ENCODE results near the gene BAX.

BAX gene

DNA sequence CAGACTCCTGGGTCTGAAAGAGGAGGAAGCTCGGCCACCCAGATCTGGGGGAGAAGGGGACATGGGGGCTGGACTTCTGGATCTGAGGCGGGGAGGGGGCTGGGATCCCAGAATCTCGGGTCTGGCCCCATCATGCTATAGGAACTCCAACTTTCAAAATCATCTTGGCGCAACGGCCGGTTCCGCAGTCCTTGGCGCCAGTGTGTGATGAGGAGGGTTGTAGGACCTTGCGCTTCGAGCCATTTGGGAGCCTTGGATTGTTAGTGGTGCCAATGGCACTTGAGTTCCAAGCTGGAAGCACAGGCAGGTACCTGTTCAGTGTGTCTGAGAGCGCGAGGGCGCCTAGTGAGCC, 39.3 kb downstream of the BAX start:
- no peak for DNase-seq

DNA sequence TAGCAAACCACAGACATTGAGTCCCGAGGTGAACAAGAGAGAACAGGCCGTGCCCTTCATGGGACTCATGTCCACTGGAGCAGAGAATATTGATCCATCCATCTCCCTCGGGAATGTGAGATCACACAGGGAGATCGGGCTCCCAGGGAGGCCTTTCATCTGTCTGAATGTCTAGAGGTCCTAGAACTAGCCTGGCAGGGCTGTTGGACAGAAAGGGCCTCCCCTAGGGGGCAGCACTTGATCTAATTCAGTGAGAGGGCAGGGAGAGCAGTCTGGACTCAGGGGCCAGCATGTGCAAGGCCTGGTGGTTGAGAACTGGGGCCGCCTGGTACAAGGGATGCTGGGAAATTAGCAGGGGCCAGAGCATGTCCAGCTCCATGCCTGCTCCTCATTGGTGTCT, 43.3 kb downstream of the BAX start:
- in situ Hi-C loops (cut with HindIII; ENCODE audit: low pct_ligation_motif_present, low sequenced_read_pairs), result no loop called here
- H3K4me3 ChIP-seq (ENCODE audit: low read depth, low read length), result no peak overlapping the region
- peak; percentile 66 for DNase-seq
- no peak overlapping the region for H3K27ac ChIP-seq
- peaks cover 14% of the 10 kb centered on the region for H3K36me3 ChIP-seq (replicated peaks)
- H3K27me3 ChIP-seq (replicated peaks), result no peaks in the 10 kb centered on the region
- TF ChIP-seq, protein P1, sequence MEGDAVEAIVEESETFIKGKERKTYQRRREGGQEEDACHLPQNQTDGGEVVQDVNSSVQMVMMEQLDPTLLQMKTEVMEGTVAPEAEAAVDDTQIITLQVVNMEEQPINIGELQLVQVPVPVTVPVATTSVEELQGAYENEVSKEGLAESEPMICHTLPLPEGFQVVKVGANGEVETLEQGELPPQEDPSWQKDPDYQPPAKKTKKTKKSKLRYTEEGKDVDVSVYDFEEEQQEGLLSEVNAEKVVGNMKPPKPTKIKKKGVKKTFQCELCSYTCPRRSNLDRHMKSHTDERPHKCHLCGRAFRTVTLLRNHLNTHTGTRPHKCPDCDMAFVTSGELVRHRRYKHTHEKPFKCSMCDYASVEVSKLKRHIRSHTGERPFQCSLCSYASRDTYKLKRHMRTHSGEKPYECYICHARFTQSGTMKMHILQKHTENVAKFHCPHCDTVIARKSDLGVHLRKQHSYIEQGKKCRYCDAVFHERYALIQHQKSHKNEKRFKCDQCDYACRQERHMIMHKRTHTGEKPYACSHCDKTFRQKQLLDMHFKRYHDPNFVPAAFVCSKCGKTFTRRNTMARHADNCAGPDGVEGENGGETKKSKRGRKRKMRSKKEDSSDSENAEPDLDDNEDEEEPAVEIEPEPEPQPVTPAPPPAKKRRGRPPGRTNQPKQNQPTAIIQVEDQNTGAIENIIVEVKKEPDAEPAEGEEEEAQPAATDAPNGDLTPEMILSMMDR (IDR thresholded peaks at IDR 0.05; ENCODE audit: low read depth, low read length, missing control alignments), result peak; percentile 80

More for the DNA sequence above, 39.3 kb downstream of the BAX start:
- Histone ChIP-seq H3K4me3 (ENCODE audit: low read depth, low read length) (peak overlapping the region; percentile 86), H3K36me3 (replicated peaks) (peaks cover 8% of the 10 kb centered on the region), H3K27ac (peak overlapping the region; percentile 66), H3K27me3 (replicated peaks) (no peaks in the 10 kb centered on the region)
- TF ChIP-seq, protein P1 (IDR thresholded peaks at IDR 0.05; ENCODE audit: low read depth, low read length, missing control alignments), result no peak
- in situ Hi-C loops (cut with HindIII; ENCODE audit: low pct_ligation_motif_present, low sequenced_read_pairs), result no loop called here

DNA sequence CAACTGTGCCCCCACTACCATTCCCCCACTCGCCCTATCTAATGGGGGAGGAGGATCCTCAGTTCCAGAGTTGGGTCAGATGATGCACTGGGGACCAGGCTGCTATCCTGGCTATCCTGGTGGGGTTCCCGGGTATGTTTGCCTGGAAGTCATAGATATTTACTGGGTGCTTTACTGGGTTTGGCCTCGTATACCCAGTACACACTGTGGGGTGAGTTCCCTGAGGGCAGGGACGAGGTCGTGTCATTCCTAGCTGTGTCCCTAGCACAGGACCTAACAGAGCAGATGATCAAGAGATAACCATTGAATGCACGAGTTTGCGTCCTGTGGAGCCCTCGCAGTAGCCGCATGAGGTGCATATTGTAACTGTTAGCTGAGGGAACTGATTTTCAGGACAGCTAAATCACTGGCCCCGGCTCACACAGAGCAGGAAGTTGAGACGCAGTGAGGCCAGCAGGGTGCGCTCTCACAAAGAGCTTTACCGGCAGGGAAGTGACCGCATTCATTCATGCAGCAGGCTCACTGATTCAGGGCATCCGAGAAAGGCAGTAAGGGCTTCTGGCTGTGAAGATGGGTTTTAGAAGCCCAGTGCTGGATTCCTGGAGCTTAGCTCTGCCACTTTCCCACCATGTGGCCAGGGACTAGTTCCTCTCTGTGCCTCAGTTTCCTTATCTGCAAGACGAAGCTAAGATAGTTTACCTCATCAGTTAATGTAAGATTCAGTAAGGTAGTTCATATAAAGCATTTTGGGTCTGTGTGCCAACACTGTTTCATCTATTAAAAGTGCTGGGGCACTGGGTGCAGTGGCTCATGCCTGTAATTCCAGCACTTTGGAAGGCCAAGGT, 45.0 kb downstream of the BAX start:
- DNase-seq, result peak; percentile 72
- in situ Hi-C loops (cut with HindIII; ENCODE audit: low pct_ligation_motif_present, low sequenced_read_pairs), result no loop called here
- Histone ChIP-seq H3K36me3 (replicated peaks) (peaks cover 28% of the 10 kb centered on the region), H3K4me3 (ENCODE audit: low read depth, low read length) (no peak overlapping the region), H3K27ac (no peak overlapping the region), H3K27me3 (replicated peaks) (no peaks in the 10 kb centered on the region)
- TF ChIP-seq, protein P1 (IDR thresholded peaks at IDR 0.05; ENCODE audit: low read depth, low read length, missing control alignments), result peak; percentile 90

DNA sequence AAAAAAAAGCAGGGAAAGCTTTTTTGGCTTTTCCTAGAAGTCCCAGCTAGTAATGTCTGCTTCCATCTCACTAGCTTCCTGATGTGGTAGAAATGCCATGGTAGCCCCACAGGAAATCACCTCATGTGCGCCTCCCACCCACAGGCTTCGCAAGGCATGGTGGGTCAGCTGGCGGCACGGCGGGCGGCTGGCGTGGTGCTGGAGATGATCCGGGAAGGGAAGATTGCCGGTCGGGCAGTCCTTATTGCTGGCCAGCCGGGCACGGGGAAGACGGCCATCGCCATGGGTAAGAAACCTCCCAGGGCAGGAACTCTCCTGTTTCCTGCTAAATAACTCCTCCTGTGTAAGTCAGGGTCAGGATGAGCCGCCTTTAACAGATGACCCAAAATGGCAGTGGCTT, 49.5 kb downstream of the BAX start:
- Histone ChIP-seq H3K27ac (no peak overlapping the region), H3K36me3 (replicated peaks) (peaks cover 59% of the 10 kb centered on the region), H3K27me3 (replicated peaks) (no peaks in the 10 kb centered on the region), H3K4me3 (ENCODE audit: low read depth, low read length) (no peak overlapping the region)
- in situ Hi-C loops (cut with HindIII; ENCODE audit: low pct_ligation_motif_present, low sequenced_read_pairs), result no loop called here
- no peak for DNase-seq
- TF ChIP-seq, protein P1 (IDR thresholded peaks at IDR 0.05; ENCODE audit: low read depth, low read length, missing control alignments), result no peak

DNA sequence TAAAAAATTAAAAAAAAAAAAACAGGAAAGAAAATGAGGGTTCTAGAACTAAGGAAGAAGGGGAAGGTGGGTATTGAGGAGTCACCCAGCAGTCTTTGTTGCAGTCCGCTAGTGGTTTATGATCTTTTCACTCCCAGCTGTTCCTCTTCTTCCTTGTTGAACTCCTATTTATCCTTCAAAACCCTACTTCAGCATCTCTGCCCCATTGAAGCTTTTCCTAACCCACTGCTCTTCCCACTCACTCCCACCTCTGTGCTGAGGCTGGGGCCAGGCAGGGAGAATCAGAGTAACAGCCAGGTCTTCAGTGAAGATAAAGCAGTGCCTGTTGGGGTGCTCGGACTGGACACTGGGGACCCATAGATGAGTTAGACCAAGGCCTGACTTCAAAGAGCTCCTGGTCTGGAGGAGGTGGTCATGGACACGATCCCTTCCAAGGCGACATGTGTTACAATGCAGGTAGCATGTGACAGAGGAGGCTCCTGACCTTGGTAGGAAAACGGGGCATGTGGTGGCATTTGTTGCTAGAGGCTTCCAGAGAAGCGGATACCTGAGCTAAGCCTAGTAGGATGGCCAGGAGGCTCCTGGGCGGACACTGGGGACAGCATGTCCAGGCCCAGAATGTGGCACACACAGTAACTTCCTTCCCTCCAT, 50.4 kb downstream of the BAX start:
- H3K36me3 ChIP-seq (replicated peaks), result peaks cover 66% of the 10 kb centered on the region
- no peak overlapping the region for H3K4me3 ChIP-seq (ENCODE audit: low read depth, low read length)
- H3K27ac ChIP-seq, result no peak overlapping the region
- no peak for DNase-seq
- in situ Hi-C loops (cut with HindIII; ENCODE audit: low pct_ligation_motif_present, low sequenced_read_pairs), result no loop called here
- TF ChIP-seq, protein P1 (IDR thresholded peaks at IDR 0.05; ENCODE audit: low read depth, low read length, missing control alignments), result no peak
- H3K27me3 ChIP-seq (replicated peaks), result no peaks in the 10 kb centered on the region

Data from brain microvascular endothelial cell (primary cell).